C4-2B (cell line): ENCODE data around the gene NFKBIE.

Experiments
- H3K27ac ChIP-seq: fragments of 450-650 bp; 2 replicates; pipeline ENCODE4 v1.5.1; 2017
- CTCF ChIP-seq: fragments of 450-650 bp; conservative IDR thresholded peaks from 2 replicates; pipeline ENCODE4 v1.5.1; 2017; ENCODE audit warnings: mild to moderate bottlenecking
- ZFX ChIP-seq: fragments of 450-650 bp; IDR thresholded peaks from 2 replicates; pipeline ENCODE4 v1.6.1; 2017

NFKBIE gene

GRCh38 chr6:44255871-44256774 is 9.2 kb downstream of the NFKBIE start:
- no peak for TF ChIP-seq ZFX
- no peak for TF ChIP-seq CTCF
- H3K27ac ChIP-seq: peak overlapping the region; percentile 97

- H3K27ac ChIP-seq: peak overlapping the region; percentile 97; the same call in 1 of the 2 replicates
- no peak for TF ChIP-seq ZFX
- no peak for TF ChIP-seq CTCF
Measured at GRCh38 chr6:44255105-44255808, 10.1 kb downstream of the NFKBIE start.

GRCh38 chr6:44254191-44255104 is 10.9 kb downstream of the NFKBIE start:
- TF ChIP-seq CTCF: no peak
- no peak overlapping the region for H3K27ac ChIP-seq

- no peak overlapping the region for H3K27ac ChIP-seq
- TF ChIP-seq ZFX (no peak), CTCF (peak; percentile 80)
Measured at GRCh38 chr6:44253307-44254101, 11.8 kb downstream of the NFKBIE start.

- TF ChIP-seq ZFX (no peak), CTCF (no peak)
- no peak overlapping the region for H3K27ac ChIP-seq
Measured at GRCh38 chr6:44251576-44252524, 13.5 kb downstream of the NFKBIE start.

- no peak for TF ChIP-seq ZFX
- TF ChIP-seq CTCF: no peak
- H3K27ac ChIP-seq: no peak overlapping the region
Measured at GRCh38 chr6:44250718-44251123, 14.6 kb downstream of the NFKBIE start.
